GM12891 (cell line): ENCODE results near the gene OLFML2B.

Experiments used
- POLR2A ChIP-seq: IDR thresholded peaks from 2 replicates; pipeline ENCODE4 v1.6.1; 2011; ENCODE audit warnings: low read depth, low read length, control low read depth
- POLR2AphosphoS5 ChIP-seq: IDR thresholded peaks from 2 replicates; pipeline ENCODE4 v1.6.1; 2011; ENCODE audit warnings: low read depth, low read length, control low read depth

GRCh38 chr1:161948435-161948834 lies 75.2 kb downstream of the OLFML2B start:
- TF ChIP-seq POLR2AphosphoS5 (no peak), POLR2A (no peak)
